ENCODE data around the gene ADAMTSL5. TPM values are rescaled to one million over a fixed set of nuclear protein-coding genes. Genes with fewer than 3 reads are reported as not detected.

Gene ADAMTSL5
- total and polyA plus RNA-seq, 2 of the 13 experiments (the other 11 are each of a cell fraction or from before 2014, with no cell fraction given), result 0.60 to 2.7 TPM

- Histone ChIP-seq H3K4me3 (replicated peaks in 1 of 3; ENCODE audit: insufficient read depth in 1 of 3, low read depth in 2 of 3, low read length in 3 of 3) (peak overlapping the region; percentile 50 to 73 (median 71); a peak in 4 of 6 replicates), H3K4me1 (ENCODE audit: insufficient read depth, low read length) (peaks cover 34% of the 10 kb centered on the region), H4K20me1 (ENCODE audit: insufficient read depth, low read length) (no peaks in the 10 kb centered on the region), H3K4me2 (ENCODE audit: low read depth, low read length) (peak overlapping the region; percentile 75), H2AFZ (ENCODE audit: low read length) (no peak overlapping the region), H3K9me3 (ENCODE audit: low read length) (no peaks in the 10 kb centered on the region), H3K9ac (ENCODE audit: insufficient read depth, low read depth, low read length) (peak overlapping the region; percentile 43; the same call in 1 of the 2 replicates), H3K27ac (ENCODE audit: extremely low read length, insufficient read depth, low read length) (no peak overlapping the region), H3K79me2 (ENCODE audit: insufficient read depth, low read length) (no peaks in the 10 kb centered on the region), H3K27me3 (ENCODE audit: control insufficient read depth in 1 of 2, insufficient read depth in 2 of 2, low read length in 2 of 2) (peaks cover 0 to 15% of the 10 kb centered on the region in 2 experiments; a peak in 3 of 5 replicates), H3K36me3 (replicated peaks in 1 of 2; ENCODE audit: control insufficient read depth in 1 of 2, insufficient read depth in 2 of 2, low read length in 2 of 2) (no peaks in the 10 kb centered on the region)
- ChIA-PET POLR2A (no interaction called here), CTCF (ENCODE audit: low intra/inter-chr PET ratio, low total read pairs) (interaction anchor here (1.3 to 2.1 kb wide), 3 partner anchors 10 to 76 kb away, joined by 4 to 8 read pairs (median 5); partner anchors contain the start of gene RPS15)
- 0% methylated on average over 13 of the region's 52 CpGs for WGBS (ENCODE audit: low lambda C conversion rate)
- in situ Hi-C loops (cut with HindIII; ENCODE audit: extremely low pct_ligation_motif_present, low pct_unique_long_range_greater_than_20kb), result loop anchor here (5.0 kb wide), 1 partner anchor 56 kb away; no protein-coding TSS in a partner anchor
- no peak for FAIRE-seq
- intact Hi-C loops (cut with micrococcal nuclease; ENCODE audit: unreplicated experiment), result no loop called here
- no TSS peak for BruUV-seq (replicated peaks)
- peak; percentile 70 for ATAC-seq
- DNase-seq (ENCODE audit: low spot score), result no peak
- TF ChIP-seq KDM6A (CRISPR knock-in tag; IDR thresholded peaks at IDR 0.05; ENCODE audit: low read depth) (no peak), IRF9 (CRISPR knock-in tag; IDR thresholded peaks at IDR 0.05; ENCODE audit: borderline replicate concordance) (no peak), ZBTB7A (CRISPR knock-in tag; IDR thresholded peaks at IDR 0.05) (peak; percentile 43; the same call in 1 of the 2 replicates), ZNF790 (CRISPR knock-in tag; IDR thresholded peaks at IDR 0.05; ENCODE audit: borderline replicate concordance) (0 out of 2 replicates have a peak, but pooled peaks have one; percentile 40), YY1 (IDR thresholded peaks at IDR 0.05; ENCODE audit: insufficient read depth, insufficient replicate concordance, low read depth, low read length) (peak; percentile 9), ZNF260 (CRISPR knock-in tag; IDR thresholded peaks at IDR 0.05; ENCODE audit: borderline replicate concordance, low read depth) (0 out of 2 replicates have a peak, but pooled peaks have one; percentile 43), ZNF350 (CRISPR knock-in tag; IDR thresholded peaks at IDR 0.05; ENCODE audit: borderline replicate concordance, low read depth) (0 out of 2 replicates have a peak, but pooled peaks have one; percentile 34), ZNF629 (CRISPR knock-in tag; conservative IDR thresholded peaks at IDR 0.05) (peak; percentile 70), CBX1 (IDR thresholded peaks at IDR 0.05; ENCODE audit: low read depth) (peak; percentile 73), HNRNPLL (IDR thresholded peaks at IDR 0.05; ENCODE audit: low read depth, low read length, poor library complexity, severe bottlenecking) (peak; percentile 22), ZKSCAN8 (CRISPR knock-in tag; IDR thresholded peaks at IDR 0.05; ENCODE audit: borderline replicate concordance) (peak; percentile 25; the same call in 1 of the 2 replicates), WIZ (CRISPR knock-in tag; IDR thresholded peaks at IDR 0.05) (no peak), ZNF414 (CRISPR knock-in tag; IDR thresholded peaks at IDR 0.05) (0 out of 2 replicates have a peak, but pooled peaks have one; percentile 56), ZMYM3 (CRISPR knock-in tag; IDR thresholded peaks at IDR 0.05) (peak; percentile 81)
- TF ChIP-seq, protein P1, sequence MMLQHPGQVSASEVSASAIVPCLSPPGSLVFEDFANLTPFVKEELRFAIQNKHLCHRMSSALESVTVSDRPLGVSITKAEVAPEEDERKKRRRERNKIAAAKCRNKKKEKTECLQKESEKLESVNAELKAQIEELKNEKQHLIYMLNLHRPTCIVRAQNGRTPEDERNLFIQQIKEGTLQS (CRISPR knock-in tag; IDR thresholded peaks at IDR 0.05), result peak; percentile 62; the same call in 1 of the 2 replicates
- TF ChIP-seq, protein P2, sequence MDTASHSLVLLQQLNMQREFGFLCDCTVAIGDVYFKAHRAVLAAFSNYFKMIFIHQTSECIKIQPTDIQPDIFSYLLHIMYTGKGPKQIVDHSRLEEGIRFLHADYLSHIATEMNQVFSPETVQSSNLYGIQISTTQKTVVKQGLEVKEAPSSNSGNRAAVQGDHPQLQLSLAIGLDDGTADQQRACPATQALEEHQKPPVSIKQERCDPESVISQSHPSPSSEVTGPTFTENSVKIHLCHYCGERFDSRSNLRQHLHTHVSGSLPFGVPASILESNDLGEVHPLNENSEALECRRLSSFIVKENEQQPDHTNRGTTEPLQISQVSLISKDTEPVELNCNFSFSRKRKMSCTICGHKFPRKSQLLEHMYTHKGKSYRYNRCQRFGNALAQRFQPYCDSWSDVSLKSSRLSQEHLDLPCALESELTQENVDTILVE (CRISPR knock-in tag; IDR thresholded peaks at IDR 0.05), result no peak
- TF ChIP-seq, protein P3, sequence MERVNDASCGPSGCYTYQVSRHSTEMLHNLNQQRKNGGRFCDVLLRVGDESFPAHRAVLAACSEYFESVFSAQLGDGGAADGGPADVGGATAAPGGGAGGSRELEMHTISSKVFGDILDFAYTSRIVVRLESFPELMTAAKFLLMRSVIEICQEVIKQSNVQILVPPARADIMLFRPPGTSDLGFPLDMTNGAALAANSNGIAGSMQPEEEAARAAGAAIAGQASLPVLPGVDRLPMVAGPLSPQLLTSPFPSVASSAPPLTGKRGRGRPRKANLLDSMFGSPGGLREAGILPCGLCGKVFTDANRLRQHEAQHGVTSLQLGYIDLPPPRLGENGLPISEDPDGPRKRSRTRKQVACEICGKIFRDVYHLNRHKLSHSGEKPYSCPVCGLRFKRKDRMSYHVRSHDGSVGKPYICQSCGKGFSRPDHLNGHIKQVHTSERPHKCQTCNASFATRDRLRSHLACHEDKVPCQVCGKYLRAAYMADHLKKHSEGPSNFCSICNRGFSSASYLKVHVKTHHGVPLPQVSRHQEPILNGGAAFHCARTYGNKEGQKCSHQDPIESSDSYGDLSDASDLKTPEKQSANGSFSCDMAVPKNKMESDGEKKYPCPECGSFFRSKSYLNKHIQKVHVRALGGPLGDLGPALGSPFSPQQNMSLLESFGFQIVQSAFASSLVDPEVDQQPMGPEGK (CRISPR knock-in tag; IDR thresholded peaks at IDR 0.05), result 0 out of 2 replicates have a peak, but pooled peaks have one; percentile 35
Measured at GRCh38 chr19:1513499-1514294, 878 bp upstream of the ADAMTSL5 start.

Data from HepG2 (cell line).